Endothelial cell of umbilical vein (primary cell): ENCODE results near the gene LGR4.

Source experiments
- CTCF ChIP-seq, 2 donors: IDR thresholded peaks; 1 replicate in 1 of 2; 2 replicates in 1 of 2; pipeline ENCODE4 v1.5.1; 2011; ENCODE audit warnings: low read length in 2 of 2, mild to moderate bottlenecking in 2 of 2, moderate library complexity in 2 of 2, control low read depth in 1 of 2, inconsistent platforms in 1 of 2, low read depth in 1 of 2; ENCODE audit not compliant: insufficient read depth in 1 of 2; ENCODE audit errors: extremely low read depth in 1 of 2
- MAX ChIP-seq: IDR thresholded peaks from 2 replicates; pipeline ENCODE4 v1.6.1; 2011; ENCODE audit not compliant: insufficient read depth, insufficient read length
- POLR2A ChIP-seq: IDR thresholded peaks from 2 replicates; pipeline ENCODE4 v1.6.1; 2012; ENCODE audit warnings: low read depth, mild to moderate bottlenecking, control low read depth, low read length
- POLR2AphosphoS5 ChIP-seq: IDR thresholded peaks from 2 replicates; pipeline ENCODE4 v1.6.1; 2012; ENCODE audit warnings: low read depth, mild to moderate bottlenecking, control low read depth, low read length, moderate library complexity; ENCODE audit not compliant: insufficient read depth

- TF ChIP-seq POLR2A: no peak
- TF ChIP-seq POLR2AphosphoS5: no peak
- TF ChIP-seq CTCF (IDR thresholded peaks at IDR 0.05; ENCODE audit: extremely low read depth in 1 of 2, insufficient read depth in 1 of 2, low read depth in 1 of 2, low read length in 2 of 2): no peak
- TF ChIP-seq MAX: no peak
These were observed 3.0 kb upstream of the LGR4 start for GRCh38 chr11:27475622-27476021.
